ENCODE measurements around the gene FBXW7. TPM values are rescaled to one million over a fixed set of nuclear protein-coding genes. Genes with fewer than 3 reads are reported as not detected.

Gene FBXW7
- total RNA-seq, 2 experiments from 2014 or later = 128 to 140 TPM

GRCh38 chr4:152563209-152563608, 27.3 kb upstream of the FBXW7 start:
- POLR2A ChIA-PET = no interaction called here
- no peak overlapping the region for H3K4me3 ChIP-seq (ENCODE audit: low read length)
- ATAC-seq (ENCODE audit: poor library complexity) = no peak
- H3K9me3 ChIP-seq (ENCODE audit: control insufficient read depth in 1 of 2, insufficient read depth in 1 of 2, low read length in 2 of 2) = no peaks in the 10 kb centered on the region
- no peak overlapping the region for H3K27ac Mint-ChIP-seq
- no peaks in the 10 kb centered on the region for H3K27me3 Mint-ChIP-seq
- no peak overlapping the region for H3K27ac ChIP-seq (ENCODE audit: low read depth in 1 of 2, low read length in 2 of 2)
- H3K36me3 Mint-ChIP-seq (ENCODE audit: low read depth) = no peaks in the 10 kb centered on the region
- no peaks in the 10 kb centered on the region for H3K4me1 Mint-ChIP-seq (ENCODE audit: low read depth)
- H3K4me1 ChIP-seq (ENCODE audit: insufficient read depth, low read length) = no peaks in the 10 kb centered on the region
- TF ChIP-seq, protein P1, sequence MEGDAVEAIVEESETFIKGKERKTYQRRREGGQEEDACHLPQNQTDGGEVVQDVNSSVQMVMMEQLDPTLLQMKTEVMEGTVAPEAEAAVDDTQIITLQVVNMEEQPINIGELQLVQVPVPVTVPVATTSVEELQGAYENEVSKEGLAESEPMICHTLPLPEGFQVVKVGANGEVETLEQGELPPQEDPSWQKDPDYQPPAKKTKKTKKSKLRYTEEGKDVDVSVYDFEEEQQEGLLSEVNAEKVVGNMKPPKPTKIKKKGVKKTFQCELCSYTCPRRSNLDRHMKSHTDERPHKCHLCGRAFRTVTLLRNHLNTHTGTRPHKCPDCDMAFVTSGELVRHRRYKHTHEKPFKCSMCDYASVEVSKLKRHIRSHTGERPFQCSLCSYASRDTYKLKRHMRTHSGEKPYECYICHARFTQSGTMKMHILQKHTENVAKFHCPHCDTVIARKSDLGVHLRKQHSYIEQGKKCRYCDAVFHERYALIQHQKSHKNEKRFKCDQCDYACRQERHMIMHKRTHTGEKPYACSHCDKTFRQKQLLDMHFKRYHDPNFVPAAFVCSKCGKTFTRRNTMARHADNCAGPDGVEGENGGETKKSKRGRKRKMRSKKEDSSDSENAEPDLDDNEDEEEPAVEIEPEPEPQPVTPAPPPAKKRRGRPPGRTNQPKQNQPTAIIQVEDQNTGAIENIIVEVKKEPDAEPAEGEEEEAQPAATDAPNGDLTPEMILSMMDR (IDR thresholded peaks at IDR 0.05) = no peak
- CTCF ChIA-PET = no interaction called here
- H3K36me3 ChIP-seq (ENCODE audit: insufficient read depth, low read length) = no peaks in the 10 kb centered on the region
- H3K4me3 Mint-ChIP-seq = no peak overlapping the region
- intact Hi-C loops (cut with DNase I, micrococcal nuclease) = no loop called here
- no peaks in the 10 kb centered on the region for H3K9me3 Mint-ChIP-seq
- no peak for DNase-seq
- no peaks in the 10 kb centered on the region for H3K27me3 ChIP-seq (ENCODE audit: control insufficient read depth in 1 of 2, insufficient read depth in 2 of 2, low read length in 2 of 2)

DNA sequence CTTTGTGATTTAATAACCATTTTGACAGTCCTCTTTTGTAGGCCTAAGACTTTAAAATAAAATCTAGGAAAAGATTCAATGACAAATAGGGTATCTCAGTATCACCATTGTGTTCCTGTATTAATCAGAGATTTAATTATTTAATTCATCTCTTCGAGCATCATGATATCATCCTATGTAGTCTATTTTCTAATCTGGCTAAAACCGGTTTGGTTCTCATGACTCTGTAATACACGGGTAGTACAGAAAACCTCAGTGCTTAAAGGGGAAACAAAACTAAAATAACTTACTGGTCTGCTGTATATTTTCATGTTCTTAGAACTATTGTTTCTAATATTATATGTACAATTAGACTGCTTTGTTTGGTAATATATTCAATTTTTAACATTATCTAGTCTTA, 23.7 kb upstream of the FBXW7 start:
- Mint-ChIP-seq H3K4me1 (ENCODE audit: low read depth) (peaks cover 19% of the 10 kb centered on the region), H3K27me3 (no peaks in the 10 kb centered on the region), H3K4me3 (no peak overlapping the region), H3K36me3 (ENCODE audit: low read depth) (no peaks in the 10 kb centered on the region), H3K27ac (no peak overlapping the region), H3K9me3 (no peaks in the 10 kb centered on the region)
- TF ChIP-seq, protein P1 (IDR thresholded peaks at IDR 0.05) = no peak
- Histone ChIP-seq H3K9me3 (ENCODE audit: control insufficient read depth in 1 of 2, insufficient read depth in 1 of 2, low read length in 2 of 2) (no peaks in the 10 kb centered on the region), H3K4me1 (ENCODE audit: insufficient read depth, low read length) (peaks cover 8% of the 10 kb centered on the region), H3K36me3 (ENCODE audit: insufficient read depth, low read length) (no peaks in the 10 kb centered on the region), H3K4me3 (ENCODE audit: low read length) (no peak overlapping the region), H3K27ac (ENCODE audit: low read depth in 1 of 2, low read length in 2 of 2) (no peak overlapping the region), H3K27me3 (ENCODE audit: control insufficient read depth in 1 of 2, insufficient read depth in 2 of 2, low read length in 2 of 2) (no peaks in the 10 kb centered on the region)
- DNase-seq (no peak), ATAC-seq (ENCODE audit: poor library complexity) (no peak)
- intact Hi-C loops (cut with DNase I, micrococcal nuclease) = no loop called here
- ChIA-PET CTCF (interaction anchor here (0.5 kb wide), 1 partner anchor 155 kb away, joined by 3 read pairs; no protein-coding TSS in a partner anchor), POLR2A (no interaction called here)

- H3K9me3 Mint-ChIP-seq = peaks cover 3% of the 10 kb centered on the region
- H3K36me3 ChIP-seq (ENCODE audit: insufficient read depth, low read length) = no peaks in the 10 kb centered on the region
- H3K9me3 ChIP-seq (ENCODE audit: control insufficient read depth in 1 of 2, insufficient read depth in 1 of 2, low read length in 2 of 2) = no peaks in the 10 kb centered on the region
- H3K27me3 ChIP-seq (ENCODE audit: control insufficient read depth in 1 of 2, insufficient read depth in 2 of 2, low read length in 2 of 2) = no peaks in the 10 kb centered on the region
- ATAC-seq (ENCODE audit: poor library complexity) = no peak
- no peak overlapping the region for H3K4me3 Mint-ChIP-seq
- no peak overlapping the region for H3K27ac ChIP-seq (ENCODE audit: low read depth in 1 of 2, low read length in 2 of 2)
- no peak overlapping the region for H3K27ac Mint-ChIP-seq
- DNase-seq = no peak
- peaks cover 18% of the 10 kb centered on the region for H3K4me1 ChIP-seq (ENCODE audit: insufficient read depth, low read length)
- ChIA-PET CTCF (no interaction called here), POLR2A (no interaction called here)
- no peaks in the 10 kb centered on the region for H3K27me3 Mint-ChIP-seq
- H3K4me3 ChIP-seq (ENCODE audit: low read length) = no peak overlapping the region
- no peaks in the 10 kb centered on the region for H3K36me3 Mint-ChIP-seq (ENCODE audit: low read depth)
- intact Hi-C loops (cut with DNase I, micrococcal nuclease) = no loop called here
- TF ChIP-seq, protein P1 (IDR thresholded peaks at IDR 0.05) = no peak
- H3K4me1 Mint-ChIP-seq (ENCODE audit: low read depth) = peaks cover 32% of the 10 kb centered on the region
Measured at GRCh38 chr4:152558396-152558795, 22.5 kb upstream of the FBXW7 start.

All from CD4-positive, alpha-beta T cell (primary cell).